Spleen (tissue), 11 donors: ENCODE measurements around the gene DRD3. TPM values are rescaled to one million over a fixed set of nuclear protein-coding genes. Genes with fewer than 3 reads are reported as not detected.

Source experiments
- DNase-seq: peaks from one replicate; pipeline ENCODE4 v3.0.0-alpha.2; 2020
- H3K27ac ChIP-seq, 8 donors: fragments of 200-600 bp; sonication (generic) in 7 of 8; 1 replicate in 4 of 8; 2 replicates in 4 of 8; pipeline versions ENCODE4 v1.5.0 to v1.8.0; 2016 to 2021; ENCODE audit warnings: inconsistent platforms in 4 of 8, mild to moderate bottlenecking in 4 of 8, moderate library complexity in 1 of 8
- H3K27me3 ChIP-seq, 7 donors: fragments of 200-600 bp; sonication (generic) in 6 of 7; replicated peaks in 1 of 7; 1 replicate in 4 of 7; 2 replicates in 3 of 7; pipeline versions ENCODE4 v1.5.0 to v1.8.0; 2016 to 2021; ENCODE audit warnings: inconsistent platforms in 3 of 7, mild to moderate bottlenecking in 1 of 7
- H3K36me3 ChIP-seq, 6 donors: fragments of 200-600 bp; sonication (generic) in 5 of 6; 1 replicate in 4 of 6; 2 replicates in 2 of 6; pipeline versions ENCODE4 v1.5.0 to v1.8.0; 2016 to 2021; ENCODE audit warnings: inconsistent platforms in 2 of 6
- H3K4me1 ChIP-seq, 6 donors: fragments of 200-600 bp; sonication (generic) in 5 of 6; 1 replicate in 3 of 6; 2 replicates in 3 of 6; pipeline versions ENCODE4 v1.5.0 to v1.8.0; 2016 to 2021; ENCODE audit warnings: inconsistent platforms in 3 of 6
- H3K4me3 ChIP-seq, 8 donors: fragments of 200-600 bp; sonication (generic) in 7 of 8; 1 replicate in 4 of 8; 2 replicates in 4 of 8; pipeline versions ENCODE4 v1.5.0 to v1.8.0; 2016 to 2021; ENCODE audit warnings: inconsistent platforms in 4 of 8, mild to moderate bottlenecking in 4 of 8, moderate library complexity in 2 of 8
- H3K9me3 ChIP-seq, 8 donors: fragments of 200-600 bp; sonication (generic) in 7 of 8; 1 replicate in 4 of 8; 2 replicates in 4 of 8; pipeline versions ENCODE4 v1.5.0 to v1.8.0; 2016 to 2021; ENCODE audit warnings: inconsistent platforms in 4 of 8
- POLR2A ChIP-seq, 3 donors: fragments of 450-650 bp; IDR thresholded peaks; one replicate each; pipeline ENCODE4 v1.5.1; 2017; ENCODE audit warnings: antibody characterized with exemption in 3 of 3, mild to moderate bottlenecking in 1 of 3
- POLR2AphosphoS5 ChIP-seq, 3 donors: sonication (generic); formaldehyde crosslinking; IDR thresholded peaks; one replicate each; pipeline ENCODE4 v1.5.1; 2017; ENCODE audit warnings: antibody characterized with exemption in 3 of 3
- WGBS, 5 donors: extraction: QIAGEN DNeasy Blood & Tissue Kit in 3 of 5; methylation state at CpG; one replicate each; pipeline versions ENCODE4 v1.1.5 to v1.1.7; 2013 to 2018; 5-methylcytosine and 5-hydroxymethylcytosine counted together
- intact Hi-C: fragments of 100-400 bp; cut with DNase I; formaldehyde crosslinking; loops from one replicate; pipeline ENCODE4 v1.15.0; 2023; ENCODE audit warnings: low total_unique reads
- polyA plus RNA-seq, 3 donors: library from polyadenylated mRNA; stranded (reverse); fragments of 200-250 nt; gene quantifications; one replicate each; pipeline ENCODE4 v1.2.1, GENCODE V29; 2013
- total RNA-seq, 7 donors: library from RNA; depleted of rRNA in 3 of 7; stranded (reverse); fragments of >200 nt in 3 of 7; fragmentation: NEBNext Ultra II Directional in 4 of 7; extraction: Animal tissue kit (Norgen Biotek cat#: 25700) in 4 of 7; gene quantifications; one replicate each; pipeline versions ENCODE4 v1.1.0 to v1.2.1, GENCODE V29; 2016 to 2021
- TF ChIP-seq, protein P1 (sequence below), 11 experiments: fragments of 200-600 bp in 7 of 11; fragments of 450-650 bp in 4 of 11; sonication (generic) in 4 of 11; IDR thresholded peaks in 8 of 11; conservative IDR thresholded peaks in 3 of 11; 1 replicate in 7 of 11; 2 replicates in 4 of 11; pipeline versions ENCODE4 v1.4.0 to v1.8.0; 2016 to 2021; ENCODE audit warnings: antibody characterized with exemption in 11 of 11, inconsistent platforms in 4 of 11, mild to moderate bottlenecking in 1 of 11
- donor health status: healthy with polysubstance abuse.
- donor health status: DM: no; HTN: no; CAD: no; lungs with moderate emphysema.
- donor health status: DM: no; HTN: no; CAD: no.
- donor health status: Bipolar disorder and iron deficiency.
- donor health status: healthy.
- donor health status: DM: no; HTN: no; CAD: no.
- donor health status: DM: yes; HTN: yes; CAD: no.

DRD3 gene
- total and polyA plus RNA-seq, 10 donors, result 0.30 TPM; not detected in 9

GRCh38 chr3:114176487-114176886 is 2.4 kb downstream of the DRD3 start:
- TF ChIP-seq POLR2A (IDR thresholded peaks at IDR 0.05), result no peak
- TF ChIP-seq POLR2AphosphoS5 (IDR thresholded peaks at IDR 0.05), result no peak
- TF ChIP-seq, protein P1, sequence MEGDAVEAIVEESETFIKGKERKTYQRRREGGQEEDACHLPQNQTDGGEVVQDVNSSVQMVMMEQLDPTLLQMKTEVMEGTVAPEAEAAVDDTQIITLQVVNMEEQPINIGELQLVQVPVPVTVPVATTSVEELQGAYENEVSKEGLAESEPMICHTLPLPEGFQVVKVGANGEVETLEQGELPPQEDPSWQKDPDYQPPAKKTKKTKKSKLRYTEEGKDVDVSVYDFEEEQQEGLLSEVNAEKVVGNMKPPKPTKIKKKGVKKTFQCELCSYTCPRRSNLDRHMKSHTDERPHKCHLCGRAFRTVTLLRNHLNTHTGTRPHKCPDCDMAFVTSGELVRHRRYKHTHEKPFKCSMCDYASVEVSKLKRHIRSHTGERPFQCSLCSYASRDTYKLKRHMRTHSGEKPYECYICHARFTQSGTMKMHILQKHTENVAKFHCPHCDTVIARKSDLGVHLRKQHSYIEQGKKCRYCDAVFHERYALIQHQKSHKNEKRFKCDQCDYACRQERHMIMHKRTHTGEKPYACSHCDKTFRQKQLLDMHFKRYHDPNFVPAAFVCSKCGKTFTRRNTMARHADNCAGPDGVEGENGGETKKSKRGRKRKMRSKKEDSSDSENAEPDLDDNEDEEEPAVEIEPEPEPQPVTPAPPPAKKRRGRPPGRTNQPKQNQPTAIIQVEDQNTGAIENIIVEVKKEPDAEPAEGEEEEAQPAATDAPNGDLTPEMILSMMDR (IDR thresholded peaks at IDR 0.05 in 8 of 11, conservative IDR thresholded peaks at IDR 0.05 in 3 of 11), result no peak
- H3K4me1 ChIP-seq, result no peaks in the 10 kb centered on the region
- no peaks in the 10 kb centered on the region for H3K36me3 ChIP-seq
- no peak overlapping the region for H3K4me3 ChIP-seq
- DNase-seq, result no peak
- intact Hi-C loops, result no loop called here
- no peaks in the 10 kb centered on the region for H3K9me3 ChIP-seq
- H3K27ac ChIP-seq, result no peak overlapping the region
- 73 to 88% (median 78%) methylated on average over 6 of the region's 6 CpGs for WGBS, 5 donors
- H3K27me3 ChIP-seq, result no peaks in the 10 kb centered on the region

DNA sequence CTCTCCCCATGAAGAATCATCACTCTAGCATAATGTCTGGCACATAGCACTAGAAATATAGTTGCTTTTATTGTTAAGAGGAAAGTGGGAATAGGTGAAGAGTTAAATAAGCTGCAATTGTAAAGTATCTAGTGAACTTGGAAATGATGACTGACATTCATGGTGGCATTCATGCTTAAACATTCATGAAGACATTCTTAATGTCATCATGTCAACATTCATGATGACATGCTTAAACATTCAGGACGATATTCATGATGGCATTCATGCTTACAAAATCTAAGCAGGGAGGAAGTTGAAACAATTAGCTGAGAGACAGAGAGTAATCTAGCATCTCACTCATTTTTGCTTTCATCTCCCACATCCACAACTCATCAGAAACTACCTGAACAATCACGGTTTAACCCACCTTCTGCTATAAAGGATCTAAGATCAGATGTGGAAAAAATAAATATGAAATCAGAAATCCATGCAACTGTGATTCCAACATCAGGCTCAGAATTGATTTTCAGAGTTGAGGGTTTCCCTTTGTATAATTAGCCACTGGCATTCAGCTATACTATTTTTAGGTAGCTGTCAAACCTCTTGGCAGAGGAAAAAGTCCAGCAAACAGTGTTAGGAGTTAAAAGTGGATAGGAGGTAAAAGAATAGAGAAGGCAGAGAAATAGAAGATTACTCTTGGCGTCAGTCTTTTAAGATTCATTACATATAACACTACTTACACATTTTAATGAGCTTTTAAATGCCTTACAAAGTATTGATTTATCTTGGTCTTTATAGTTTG is 3.5 kb downstream of the DRD3 start:
- 67 to 78% (median 68%) methylated on average over 3 of the region's 3 CpGs for WGBS, 5 donors
- intact Hi-C loops, result no loop called here

GRCh38 chr3:114171677-114172076 is 7.2 kb downstream of the DRD3 start:
- H3K36me3 ChIP-seq, result no peaks in the 10 kb centered on the region
- H3K27ac ChIP-seq, result no peak overlapping the region
- H3K9me3 ChIP-seq, result no peaks in the 10 kb centered on the region
- H3K4me3 ChIP-seq, result no peak overlapping the region
- intact Hi-C loops, result no loop called here
- H3K27me3 ChIP-seq, result no peaks in the 10 kb centered on the region
- DNase-seq, result no peak
- 91 to 97% (median 94%) methylated on average over 6 to 7 of the region's 7 CpGs for WGBS, 5 donors
- TF ChIP-seq, protein P1 (IDR thresholded peaks at IDR 0.05 in 8 of 11, conservative IDR thresholded peaks at IDR 0.05 in 3 of 11), result no peak
- TF ChIP-seq POLR2AphosphoS5 (IDR thresholded peaks at IDR 0.05), result no peak
- no peak for TF ChIP-seq POLR2A (IDR thresholded peaks at IDR 0.05)
- no peaks in the 10 kb centered on the region for H3K4me1 ChIP-seq

More for the DNA sequence above, 3.5 kb downstream of the DRD3 start:
- TF ChIP-seq, protein P1 (IDR thresholded peaks at IDR 0.05 in 8 of 11, conservative IDR thresholded peaks at IDR 0.05 in 3 of 11), result no peak
- TF ChIP-seq POLR2A (IDR thresholded peaks at IDR 0.05), result no peak
- no peak for TF ChIP-seq POLR2AphosphoS5 (IDR thresholded peaks at IDR 0.05)
- DNase-seq, result no peak
- no peaks in the 10 kb centered on the region for H3K9me3 ChIP-seq
- H3K27me3 ChIP-seq, result no peaks in the 10 kb centered on the region
- no peak overlapping the region for H3K27ac ChIP-seq
- no peaks in the 10 kb centered on the region for H3K36me3 ChIP-seq
- no peak overlapping the region for H3K4me3 ChIP-seq
- H3K4me1 ChIP-seq, result no peaks in the 10 kb centered on the region

- intact Hi-C loops, result no loop called here
- WGBS, 5 donors, result 39 to 67% (median 48%) methylated on average over 2 of the region's 2 CpGs
- no peak for TF ChIP-seq POLR2A (IDR thresholded peaks at IDR 0.05)
- no peak for TF ChIP-seq POLR2AphosphoS5 (IDR thresholded peaks at IDR 0.05)
- TF ChIP-seq, protein P1 (IDR thresholded peaks at IDR 0.05 in 8 of 11, conservative IDR thresholded peaks at IDR 0.05 in 3 of 11), result no peak
Measured at GRCh38 chr3:114168150-114168549, 10.7 kb downstream of the DRD3 start.

More at GRCh38 chr3:114168150-114168549, 10.7 kb downstream of the DRD3 start:
- Histone ChIP-seq H3K4me1 (no peaks in the 10 kb centered on the region), H3K9me3 (no peaks in the 10 kb centered on the region), H3K27ac (no peak overlapping the region), H3K4me3 (no peak overlapping the region), H3K27me3 (no peaks in the 10 kb centered on the region), H3K36me3 (no peaks in the 10 kb centered on the region)
- no peak for DNase-seq
